Body of pancreas (tissue), 4 donors: ENCODE data around the gene GAS1.

Experiments
- POLR2A ChIP-seq, 3 donors: fragments of 450-650 bp; IDR thresholded peaks; one replicate each; pipeline ENCODE4 v1.6.1; 2016; ENCODE audit warnings: antibody characterized with exemption in 3 of 3, mild to moderate bottlenecking in 2 of 3
- TF ChIP-seq, protein P1 (sequence below), 7 experiments: fragments of 450-650 bp in 4 of 7; fragments of 200-600 bp in 3 of 7; sonication (generic) in 3 of 7; IDR thresholded peaks; one replicate each; pipeline ENCODE4 v1.5.1; 2016 to 2019; ENCODE audit warnings: antibody characterized with exemption in 7 of 7

DNA sequence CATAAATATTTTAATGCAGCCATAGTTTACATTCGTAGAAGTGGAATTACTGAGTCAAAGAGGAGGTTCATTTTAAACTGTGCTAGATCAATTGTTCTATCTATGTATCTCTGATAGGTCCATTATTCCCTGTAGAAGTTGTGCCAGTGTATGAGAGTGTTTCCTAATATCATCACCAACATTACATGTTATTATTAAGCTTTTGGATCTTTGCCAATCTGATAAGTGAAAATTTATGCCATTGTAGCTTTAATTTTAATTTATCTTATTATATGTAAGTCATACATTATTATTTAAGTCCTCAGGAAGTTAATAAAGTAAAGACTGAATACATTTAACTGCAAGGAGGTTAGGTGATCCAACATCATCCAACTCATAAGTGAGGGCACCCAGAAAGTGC, 10.9 kb upstream of the GAS1 start:
- no peak for TF ChIP-seq POLR2A (IDR thresholded peaks at IDR 0.05)
- TF ChIP-seq, protein P1, sequence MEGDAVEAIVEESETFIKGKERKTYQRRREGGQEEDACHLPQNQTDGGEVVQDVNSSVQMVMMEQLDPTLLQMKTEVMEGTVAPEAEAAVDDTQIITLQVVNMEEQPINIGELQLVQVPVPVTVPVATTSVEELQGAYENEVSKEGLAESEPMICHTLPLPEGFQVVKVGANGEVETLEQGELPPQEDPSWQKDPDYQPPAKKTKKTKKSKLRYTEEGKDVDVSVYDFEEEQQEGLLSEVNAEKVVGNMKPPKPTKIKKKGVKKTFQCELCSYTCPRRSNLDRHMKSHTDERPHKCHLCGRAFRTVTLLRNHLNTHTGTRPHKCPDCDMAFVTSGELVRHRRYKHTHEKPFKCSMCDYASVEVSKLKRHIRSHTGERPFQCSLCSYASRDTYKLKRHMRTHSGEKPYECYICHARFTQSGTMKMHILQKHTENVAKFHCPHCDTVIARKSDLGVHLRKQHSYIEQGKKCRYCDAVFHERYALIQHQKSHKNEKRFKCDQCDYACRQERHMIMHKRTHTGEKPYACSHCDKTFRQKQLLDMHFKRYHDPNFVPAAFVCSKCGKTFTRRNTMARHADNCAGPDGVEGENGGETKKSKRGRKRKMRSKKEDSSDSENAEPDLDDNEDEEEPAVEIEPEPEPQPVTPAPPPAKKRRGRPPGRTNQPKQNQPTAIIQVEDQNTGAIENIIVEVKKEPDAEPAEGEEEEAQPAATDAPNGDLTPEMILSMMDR (IDR thresholded peaks at IDR 0.05): no peak
